Measurements from ENCODE around the gene LRRC32. TPM values are rescaled to one million over a fixed set of nuclear protein-coding genes. Genes with fewer than 3 reads are reported as not detected.

The LRRC32 gene
- total RNA-seq, 4 donors from 2014 or later: 14.5 to 35.5 (median 23.4) TPM

GRCh38 chr11:76628408-76628947 is 42.1 kb downstream of the LRRC32 start:
- H3K36me3 ChIP-seq: no peaks in the 10 kb centered on the region
- H3K27me3 ChIP-seq: no peaks in the 10 kb centered on the region
- peak overlapping the region; percentile 75 to 82 (median 81) for H3K27ac ChIP-seq
- in situ Hi-C loops (cut with MboI; ENCODE audit: low sequenced_read_pairs in 4 of 4): no loop called here
- peaks cover 0 to 24% of the 10 kb centered on the region in 2 donors for H3K4me1 ChIP-seq
- ATAC-seq: no peak
- intact Hi-C loops (cut with DNase I; ENCODE audit: low total_unique reads): no loop called here
- no peak overlapping the region for H3K4me3 ChIP-seq
- no peak for DNase-seq
- peaks cover 0 to 3% (median 0%) of the 10 kb centered on the region in 3 donors for H3K9me3 ChIP-seq
- TF ChIP-seq CTCF (IDR thresholded peaks at IDR 0.05 in 4 of 5, conservative IDR thresholded peaks at IDR 0.05 in 1 of 5) (no peak), POLR2A (IDR thresholded peaks at IDR 0.05) (no peak)

- in situ Hi-C loops (cut with MboI; ENCODE audit: low sequenced_read_pairs in 4 of 4): no loop called here
- no peaks in the 10 kb centered on the region for H3K27me3 ChIP-seq
- H3K27ac ChIP-seq: peak overlapping the region in 1 of 4 donors; percentile 18
- DNase-seq: no peak
- peaks cover 0 to 24% of the 10 kb centered on the region in 2 donors for H3K4me1 ChIP-seq
- intact Hi-C loops (cut with DNase I; ENCODE audit: low total_unique reads): no loop called here
- H3K36me3 ChIP-seq: no peaks in the 10 kb centered on the region
- TF ChIP-seq POLR2A (IDR thresholded peaks at IDR 0.05): no peak
- TF ChIP-seq CTCF (IDR thresholded peaks at IDR 0.05 in 4 of 5, conservative IDR thresholded peaks at IDR 0.05 in 1 of 5): no peak
- no peak for ATAC-seq
- H3K4me3 ChIP-seq: no peak overlapping the region
- peaks cover 0 to 3% (median 0%) of the 10 kb centered on the region in 3 donors for H3K9me3 ChIP-seq
Observed at GRCh38 chr11:76627606-76628005, 42.9 kb downstream of the LRRC32 start.

- TF ChIP-seq CTCF (IDR thresholded peaks at IDR 0.05 in 4 of 5, conservative IDR thresholded peaks at IDR 0.05 in 1 of 5) (no peak), POLR2A (IDR thresholded peaks at IDR 0.05) (no peak)
- peaks cover 0 to 24% of the 10 kb centered on the region in 2 donors for H3K4me1 ChIP-seq
- H3K4me3 ChIP-seq: no peak overlapping the region
- H3K36me3 ChIP-seq: no peaks in the 10 kb centered on the region
- ATAC-seq (no peak), DNase-seq (no peak)
- H3K27me3 ChIP-seq: no peaks in the 10 kb centered on the region
- intact Hi-C loops (cut with DNase I; ENCODE audit: low total_unique reads): no loop called here
- H3K9me3 ChIP-seq: peaks cover 0 to 3% (median 0%) of the 10 kb centered on the region in 3 donors
- H3K27ac ChIP-seq: no peak overlapping the region
- in situ Hi-C loops (cut with MboI; ENCODE audit: low sequenced_read_pairs in 4 of 4): no loop called here
Observed at GRCh38 chr11:76626921-76627401, 43.6 kb downstream of the LRRC32 start.

- Histone ChIP-seq H3K27me3 (no peaks in the 10 kb centered on the region), H3K4me1 (peaks cover 0 to 20% of the 10 kb centered on the region in 2 donors), H3K36me3 (no peaks in the 10 kb centered on the region), H3K27ac (no peak overlapping the region), H3K9me3 (peaks cover 0 to 3% (median 0%) of the 10 kb centered on the region in 3 donors), H3K4me3 (no peak overlapping the region)
- no peak for ATAC-seq
- TF ChIP-seq POLR2A (IDR thresholded peaks at IDR 0.05): no peak
- TF ChIP-seq CTCF (IDR thresholded peaks at IDR 0.05 in 4 of 5, conservative IDR thresholded peaks at IDR 0.05 in 1 of 5): no peak
- no peak for DNase-seq
- intact Hi-C loops (cut with DNase I; ENCODE audit: low total_unique reads) (no loop called here), in situ Hi-C loops (cut with MboI; ENCODE audit: low sequenced_read_pairs in 4 of 4) (no loop called here)
Observed at GRCh38 chr11:76626266-76626665, 44.3 kb downstream of the LRRC32 start.
